Hepatocyte (in vitro differentiated cells): ENCODE results near the gene NRSN2. TPM values are rescaled to one million over a fixed set of nuclear protein-coding genes. Genes with fewer than 3 reads are reported as not detected.

Experiments
- DNase-seq: peaks from one replicate; pipeline ENCODE4 v3.0.0-alpha.2; 2016; ENCODE audit warnings: low spot score
- H2AFZ ChIP-seq: fragments of 200-600 bp; sonication (generic); 2 replicates; pipeline ENCODE4 v1.6.0; 2016; ENCODE audit warnings: antibody characterized with exemption, mild to moderate bottlenecking
- H3K27ac ChIP-seq: fragments of 200-600 bp; sonication (generic); 2 replicates; pipeline ENCODE4 v1.5.1; 2016; ENCODE audit warnings: mild to moderate bottlenecking
- H3K27me3 ChIP-seq: fragments of 200-600 bp; sonication (generic); 2 replicates; pipeline ENCODE4 v1.6.1; 2016
- H3K36me3 ChIP-seq: fragments of 200-600 bp; sonication (generic); replicated peaks from 2 replicates; pipeline ENCODE4 v1.5.1; 2016; ENCODE audit warnings: low read depth; ENCODE audit not compliant: insufficient read depth
- H3K4me1 ChIP-seq: fragments of 200-600 bp; sonication (generic); 2 replicates; pipeline ENCODE4 v1.5.1; 2016; ENCODE audit warnings: mild to moderate bottlenecking, moderate library complexity; ENCODE audit not compliant: insufficient read depth
- H3K4me2 ChIP-seq: fragments of 200-600 bp; sonication (generic); 2 replicates; pipeline ENCODE4 v1.6.0; 2016
- H3K4me3 ChIP-seq: fragments of 200-600 bp; sonication (generic); 2 replicates; pipeline ENCODE4 v1.5.1; 2016; ENCODE audit warnings: mild to moderate bottlenecking
- H3K79me2 ChIP-seq: fragments of 200-600 bp; sonication (generic); 2 replicates; pipeline ENCODE4 v1.6.0; 2017; ENCODE audit warnings: mild to moderate bottlenecking
- H3K9me2 ChIP-seq: fragments of 200-600 bp; sonication (generic); replicated peaks from 2 replicates; pipeline ENCODE4 v1.6.0; 2017; ENCODE audit warnings: mild to moderate bottlenecking; ENCODE audit not compliant: insufficient read depth
- H3K9me3 ChIP-seq: fragments of 200-600 bp; sonication (generic); 2 replicates; pipeline ENCODE4 v1.5.1; 2016; ENCODE audit warnings: low read depth, mild to moderate bottlenecking
- H4K20me1 ChIP-seq: fragments of 200-600 bp; sonication (generic); 2 replicates; pipeline ENCODE4 v1.6.0; 2016; ENCODE audit warnings: mild to moderate bottlenecking; ENCODE audit not compliant: insufficient read depth, poor library complexity, severe bottlenecking
- EZH2 ChIP-seq: fragments of 200-600 bp; sonication (generic); IDR thresholded peaks from 2 replicates; pipeline ENCODE4 v1.6.1; 2016; ENCODE audit warnings: antibody characterized with exemption, mild to moderate bottlenecking, borderline replicate concordance
- EZH2phosphoT487 ChIP-seq: fragments of 200-600 bp; sonication (generic); IDR thresholded peaks from one replicate; pipeline ENCODE4 v1.6.1; 2018; ENCODE audit warnings: antibody characterized with exemption, mild to moderate bottlenecking, low read depth, moderate library complexity; ENCODE audit not compliant: unreplicated experiment, severe bottlenecking
- WGBS: methylation state at CpG from one replicate; pipeline ENCODE4 v1.1.6; 2016; ENCODE audit warnings: low lambda C conversion rate; ENCODE audit errors: missing lambda C conversion rate; 5-methylcytosine and 5-hydroxymethylcytosine counted together
- polyA plus RNA-seq: library from polyadenylated mRNA; unstranded; fragments of >200 nt; fragmentation: Nextera tagmentation; extraction: Ambion mirVana; gene quantifications from 2 replicates; pipeline ENCODE4 v1.2.1, GENCODE V29; 2016
- total RNA-seq: library from RNA; depleted of rRNA; stranded (reverse); fragments of >200 nt; gene quantifications from 2 replicates; pipeline ENCODE4 v1.2.3, GENCODE V29; 2014
- TF ChIP-seq, protein P1 (sequence below): fragments of 200-600 bp; sonication (generic); IDR thresholded peaks from 2 replicates; pipeline ENCODE4 v1.5.1; 2016; ENCODE audit warnings: antibody characterized with exemption, mild to moderate bottlenecking; ENCODE audit not compliant: poor library complexity

NRSN2 gene
- total and polyA plus RNA-seq, 2 experiments from 2014 or later, result 29.8 to 68.1 TPM

DNA sequence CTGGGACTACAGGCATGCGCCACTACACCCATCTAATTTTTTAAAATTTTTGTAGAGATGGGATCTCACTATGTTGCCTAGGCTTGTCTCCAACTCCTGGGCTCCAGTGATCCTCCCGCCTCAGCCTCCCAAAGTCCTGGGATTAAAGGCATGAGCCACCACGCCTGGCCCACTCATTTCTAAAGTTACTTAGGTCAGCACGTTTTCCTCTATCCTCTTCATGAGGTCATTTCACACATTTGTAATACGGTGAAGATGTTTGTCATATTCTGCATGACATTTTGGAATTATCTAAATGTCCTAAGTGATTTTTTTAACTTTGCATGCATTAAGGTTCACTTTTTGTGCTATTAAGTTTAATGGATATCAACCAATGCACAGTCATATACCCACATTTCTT lies 33.5 kb upstream of the NRSN2 start:
- 88% methylated on average over 5 of the region's 5 CpGs for WGBS
- no peaks in the 10 kb centered on the region for H3K9me3 ChIP-seq
- no peaks in the 10 kb centered on the region for H3K79me2 ChIP-seq
- no peak overlapping the region for H3K4me3 ChIP-seq
- H3K27me3 ChIP-seq, result no peaks in the 10 kb centered on the region
- H3K36me3 ChIP-seq, result no peaks in the 10 kb centered on the region
- H3K4me2 ChIP-seq, result no peak overlapping the region
- H3K4me1 ChIP-seq, result peaks cover 10% of the 10 kb centered on the region
- no peak overlapping the region for H3K27ac ChIP-seq
- TF ChIP-seq EZH2, result no peak
- no peak for TF ChIP-seq EZH2phosphoT487
- TF ChIP-seq, protein P1, sequence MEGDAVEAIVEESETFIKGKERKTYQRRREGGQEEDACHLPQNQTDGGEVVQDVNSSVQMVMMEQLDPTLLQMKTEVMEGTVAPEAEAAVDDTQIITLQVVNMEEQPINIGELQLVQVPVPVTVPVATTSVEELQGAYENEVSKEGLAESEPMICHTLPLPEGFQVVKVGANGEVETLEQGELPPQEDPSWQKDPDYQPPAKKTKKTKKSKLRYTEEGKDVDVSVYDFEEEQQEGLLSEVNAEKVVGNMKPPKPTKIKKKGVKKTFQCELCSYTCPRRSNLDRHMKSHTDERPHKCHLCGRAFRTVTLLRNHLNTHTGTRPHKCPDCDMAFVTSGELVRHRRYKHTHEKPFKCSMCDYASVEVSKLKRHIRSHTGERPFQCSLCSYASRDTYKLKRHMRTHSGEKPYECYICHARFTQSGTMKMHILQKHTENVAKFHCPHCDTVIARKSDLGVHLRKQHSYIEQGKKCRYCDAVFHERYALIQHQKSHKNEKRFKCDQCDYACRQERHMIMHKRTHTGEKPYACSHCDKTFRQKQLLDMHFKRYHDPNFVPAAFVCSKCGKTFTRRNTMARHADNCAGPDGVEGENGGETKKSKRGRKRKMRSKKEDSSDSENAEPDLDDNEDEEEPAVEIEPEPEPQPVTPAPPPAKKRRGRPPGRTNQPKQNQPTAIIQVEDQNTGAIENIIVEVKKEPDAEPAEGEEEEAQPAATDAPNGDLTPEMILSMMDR, result no peak
- H2AFZ ChIP-seq, result no peak overlapping the region
- H4K20me1 ChIP-seq, result no peaks in the 10 kb centered on the region
- DNase-seq, result no peak
- H3K9me2 ChIP-seq, result no peaks in the 10 kb centered on the region

DNA sequence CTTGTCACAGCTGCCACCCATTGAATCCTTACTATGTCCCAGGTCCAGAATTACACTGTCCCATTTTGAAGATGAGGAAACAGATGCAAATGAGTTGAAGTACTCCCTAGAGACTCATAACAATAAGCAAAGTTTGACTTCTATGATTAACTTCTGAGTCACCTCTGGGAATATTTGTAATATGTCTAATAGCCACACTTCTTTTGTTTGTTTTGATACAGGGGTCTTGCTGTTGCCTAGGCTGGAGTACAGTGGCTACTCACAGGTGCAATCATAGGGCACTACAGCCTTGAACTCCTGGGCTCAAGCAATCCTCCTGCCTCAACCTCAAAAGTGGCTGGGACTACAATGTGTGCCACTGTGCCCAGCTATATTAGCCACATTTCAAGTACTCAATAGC lies 33.0 kb upstream of the NRSN2 start:
- Histone ChIP-seq H3K9me2 (no peaks in the 10 kb centered on the region), H3K79me2 (no peaks in the 10 kb centered on the region), H4K20me1 (no peaks in the 10 kb centered on the region), H3K36me3 (no peaks in the 10 kb centered on the region), H3K4me1 (peaks cover 5% of the 10 kb centered on the region), H3K4me2 (no peak overlapping the region), H3K27ac (no peak overlapping the region), H2AFZ (no peak overlapping the region), H3K9me3 (no peaks in the 10 kb centered on the region), H3K4me3 (no peak overlapping the region), H3K27me3 (no peaks in the 10 kb centered on the region)
- no peak for DNase-seq
- TF ChIP-seq, protein P1, result no peak

- Histone ChIP-seq H3K4me3 (no peak overlapping the region), H3K36me3 (no peaks in the 10 kb centered on the region), H3K79me2 (no peaks in the 10 kb centered on the region), H3K9me2 (no peaks in the 10 kb centered on the region), H3K27me3 (no peaks in the 10 kb centered on the region), H3K27ac (no peak overlapping the region), H4K20me1 (no peaks in the 10 kb centered on the region), H3K4me1 (no peaks in the 10 kb centered on the region), H3K9me3 (no peaks in the 10 kb centered on the region), H2AFZ (no peak overlapping the region), H3K4me2 (no peak overlapping the region)
- 97% methylated on average over 2 of the region's 2 CpGs for WGBS
- DNase-seq, result no peak
- TF ChIP-seq, protein P1, result no peak
- no peak for TF ChIP-seq EZH2
- TF ChIP-seq EZH2phosphoT487, result no peak
These were observed 30.4 kb upstream of the NRSN2 start for GRCh38 chr20:316316-317068.
